Frontal cortex (tissue), 4 donors: ENCODE results near the gene ZNF846. TPM values are rescaled to one million over a fixed set of nuclear protein-coding genes. Genes with fewer than 3 reads are reported as not detected.
A peak's percentile ranks its signal among the peaks of the same experiment; 100 is the strongest.
"Not testable (repeated sequence)": the region's sequence is repeated elsewhere in the genome, so short reads cannot be mapped to it uniquely, and the experiment has no call there.

Source experiments
- DNase-seq, 2 donors: peaks; one replicate each; pipeline ENCODE4 v3.0.0; 2012; ENCODE audit warnings: low spot score in 2 of 2
- FAIRE-seq: peaks from 2 replicates; lab custom pipeline; 2012; peaks lifted over from hg19 to GRCh38; lab: Jason Lieb, UNC
- total RNA-seq: library from RNA; depleted of rRNA; stranded (reverse); fragments of >200 nt; gene quantifications from one replicate; pipeline ENCODE4 v1.2.3, GENCODE V29; 2014
- donor health status: control.
- donor health status: control.
- donor health status: control.

The ZNF846 gene
- total RNA-seq: 17.1 TPM

GRCh38 chr19:9768175-9769112, at the start of gene ZNF846:
TSS of gene ZNF846 (minus strand) at chr19:9768738. CDS start at chr19:9764950, 3,788 bp downstream.
- DNase-seq (peak; percentile 83 to 92), FAIRE-seq (no peak)

DNA sequence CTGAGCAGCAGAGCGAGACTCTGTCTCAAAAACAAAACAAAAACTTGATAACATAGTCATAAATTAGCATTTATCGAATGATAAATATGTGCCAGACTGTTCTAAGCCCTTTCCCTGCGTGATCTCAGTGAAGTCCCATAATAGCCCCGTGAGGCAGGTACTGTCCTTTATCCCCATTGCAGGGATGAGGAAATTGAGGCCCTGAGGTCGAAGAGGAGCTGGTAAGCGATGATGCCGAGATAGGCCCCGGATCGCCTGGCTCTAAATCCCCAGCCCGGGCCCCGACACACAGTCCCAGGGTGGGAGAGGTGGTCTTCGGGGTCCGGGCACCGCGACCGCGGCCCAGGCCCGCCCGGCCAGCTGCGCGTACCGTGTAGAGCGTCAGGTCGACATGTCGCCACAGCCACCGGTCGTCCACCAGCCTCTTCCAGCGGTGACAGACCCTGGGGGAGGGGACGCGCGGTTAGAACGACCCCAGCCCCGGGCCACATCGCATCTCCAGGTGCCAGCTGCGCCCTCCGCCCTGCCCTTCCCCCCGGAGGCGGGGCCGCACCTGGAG, 49.7 kb upstream of the ZNF846 start:
- FAIRE-seq: no peak

DNA sequence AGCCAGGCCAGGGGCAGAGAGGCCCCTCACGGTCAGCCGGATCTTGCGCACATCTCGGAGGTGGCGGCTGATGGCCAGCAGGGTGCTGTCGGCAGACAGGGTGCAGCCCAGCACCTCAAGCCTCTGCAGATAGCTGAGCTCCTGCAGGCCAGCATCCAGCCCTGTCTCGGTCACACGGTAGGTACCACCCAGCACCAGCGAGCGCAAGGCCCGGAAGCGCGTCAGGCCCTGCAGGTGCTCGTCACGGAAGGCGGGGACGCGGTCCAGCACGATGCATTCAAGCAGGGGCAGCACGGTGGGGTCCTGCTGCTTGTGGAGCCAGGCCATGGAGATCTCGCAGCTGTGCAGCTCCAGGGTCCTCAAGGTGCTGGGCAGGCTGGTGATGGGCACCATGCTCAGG, 42.6 kb upstream of the ZNF846 start:
- FAIRE-seq: no peak

More for the DNA sequence above, 49.7 kb upstream of the ZNF846 start:
- DNase-seq: no peak

DNA sequence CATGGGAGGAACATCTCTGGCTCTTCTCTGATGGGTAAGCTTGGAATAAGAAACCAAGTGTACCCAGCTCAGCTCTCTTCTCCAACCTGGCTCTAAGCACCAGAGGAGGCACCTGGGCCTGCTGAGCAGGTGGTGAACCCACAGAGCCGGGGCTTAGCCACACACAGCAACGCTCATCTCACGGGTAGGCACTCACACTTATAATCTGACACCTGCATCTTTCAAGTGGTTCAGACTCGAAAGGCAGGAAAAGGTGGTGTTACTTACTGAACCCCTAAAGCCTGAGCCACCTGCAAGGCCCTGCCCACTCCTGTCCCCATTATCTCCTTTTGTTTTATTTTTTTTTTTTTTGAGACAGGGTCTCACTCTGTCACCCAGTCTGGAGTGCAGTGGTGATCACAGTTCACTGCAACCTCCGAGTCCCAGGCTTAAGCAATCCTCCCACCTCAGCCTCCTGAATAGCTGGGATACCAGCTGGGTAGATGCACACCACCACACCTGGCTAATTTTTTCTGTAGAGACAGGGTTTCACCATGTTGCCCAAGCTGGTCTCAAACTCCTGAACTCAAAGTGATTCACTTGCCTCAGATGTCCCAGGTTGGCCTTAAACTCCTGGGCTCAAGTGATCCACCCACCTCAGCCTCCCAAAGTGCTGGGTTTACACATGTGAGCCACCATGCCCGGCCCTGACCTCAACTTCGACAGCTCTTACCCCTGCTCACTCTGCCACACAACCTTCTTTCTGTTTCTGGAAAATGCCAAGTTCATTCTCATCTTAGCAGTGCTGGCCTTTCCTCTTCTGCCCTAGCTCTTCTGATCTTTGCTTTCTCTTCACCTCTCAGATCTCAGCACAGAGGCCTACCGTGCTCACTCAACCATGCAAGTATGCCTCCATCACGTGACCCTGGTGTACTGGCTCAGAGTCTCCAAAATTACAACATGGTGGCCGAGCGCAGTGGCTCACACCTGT, 40.6 kb upstream of the ZNF846 start:
- FAIRE-seq (no peak), DNase-seq (peak in 1 of 2 donors; percentile 2)

More for the DNA sequence above, 42.6 kb upstream of the ZNF846 start:
- DNase-seq: no peak

GRCh38 chr19:9806803-9807202, 38.3 kb upstream of the ZNF846 start:
- no peak for FAIRE-seq
- no peak for DNase-seq

DNA sequence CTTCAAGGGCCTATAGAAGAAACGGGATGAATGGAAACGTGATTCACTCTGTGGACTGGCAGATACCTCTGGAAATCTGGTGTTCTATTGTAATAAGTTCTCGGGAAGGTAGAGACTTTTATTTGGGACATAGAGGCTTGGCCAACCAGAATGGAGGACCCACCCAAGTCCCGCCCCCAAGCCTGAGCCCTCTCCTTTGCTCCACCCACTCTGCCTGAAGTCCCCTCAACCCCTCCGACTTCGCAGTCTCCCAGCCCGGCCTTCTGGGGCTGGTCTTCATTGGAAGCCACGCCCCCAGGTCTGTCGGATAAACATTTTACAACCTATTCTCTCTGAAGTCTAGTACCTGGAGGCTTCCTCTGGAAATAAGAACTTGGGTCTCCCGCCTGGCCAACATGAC, 33.4 kb upstream of the ZNF846 start:
- DNase-seq (no peak), FAIRE-seq (no peak)

- DNase-seq (no peak), FAIRE-seq (no peak)
Measured at GRCh38 chr19:9799162-9799561, 30.6 kb upstream of the ZNF846 start.

GRCh38 chr19:9797871-9798270, 29.3 kb upstream of the ZNF846 start:
- no peak for DNase-seq
- FAIRE-seq: no peak

- DNase-seq (peak; percentile 65 to 70), FAIRE-seq (peak; percentile 74)
Measured at GRCh38 chr19:9796113-9796773, 27.7 kb upstream of the ZNF846 start.

GRCh38 chr19:9793071-9793591, 24.6 kb upstream of the ZNF846 start:
- FAIRE-seq: no peak

GRCh38 chr19:9792206-9793070, 23.9 kb upstream of the ZNF846 start:
- DNase-seq: peak; percentile 82 to 87
- no peak for FAIRE-seq

More at GRCh38 chr19:9793071-9793591, 24.6 kb upstream of the ZNF846 start:
- no peak for DNase-seq

- DNase-seq (peak; percentile 83 to 88), FAIRE-seq (no peak)
Measured at GRCh38 chr19:9791552-9792205, 23.1 kb upstream of the ZNF846 start.

- FAIRE-seq, DNase-seq: not testable (repeated sequence)
Measured at GRCh38 chr19:9791073-9791367, 22.5 kb upstream of the ZNF846 start.

GRCh38 chr19:9789579-9789978, 21.0 kb upstream of the ZNF846 start:
- FAIRE-seq: not testable (repeated sequence)

DNA sequence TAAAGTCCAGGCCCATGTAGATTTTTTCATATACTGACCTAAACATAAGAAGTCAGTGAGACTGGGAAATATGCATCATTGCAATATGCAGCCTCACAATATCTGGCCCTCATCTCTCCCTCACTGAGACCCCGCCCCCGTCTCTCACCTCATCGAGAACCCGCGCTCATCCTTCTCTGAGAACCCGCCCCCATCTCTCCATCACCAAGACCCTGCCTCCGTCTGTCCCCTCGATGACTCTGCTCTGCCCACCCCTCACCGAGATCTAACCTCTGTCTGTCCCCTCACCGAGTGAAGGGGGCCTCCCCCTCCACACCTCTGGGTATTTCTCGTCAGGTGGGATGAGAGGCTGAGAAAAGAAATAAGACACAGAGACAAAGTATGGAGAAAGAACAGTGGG, 20.5 kb upstream of the ZNF846 start:
- FAIRE-seq: no peak

More at GRCh38 chr19:9789579-9789978, 21.0 kb upstream of the ZNF846 start:
- not testable (repeated sequence) for DNase-seq

DNA sequence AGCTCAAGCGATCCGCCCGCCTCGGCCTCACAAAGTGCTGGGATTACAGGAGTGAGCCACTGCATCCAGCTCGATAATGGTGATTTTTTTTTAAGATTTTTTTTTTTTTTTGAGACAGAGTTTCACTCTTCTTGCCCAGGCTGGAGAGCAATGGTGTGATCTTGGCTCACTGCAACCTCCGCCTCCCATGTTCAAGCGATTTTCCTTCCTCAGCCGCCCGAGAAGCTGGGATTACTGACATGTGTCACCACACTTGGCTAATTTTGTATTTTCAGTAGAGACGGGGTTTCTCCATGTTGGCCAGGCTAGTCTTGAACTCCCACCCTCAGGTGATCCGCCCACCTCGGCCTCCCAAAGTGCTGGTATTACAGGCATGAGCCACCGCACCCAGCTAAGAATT, 20.1 kb upstream of the ZNF846 start:
- not testable (repeated sequence) for DNase-seq, FAIRE-seq

More for the DNA sequence above, 20.5 kb upstream of the ZNF846 start:
- no peak for DNase-seq

- DNase-seq (no peak), FAIRE-seq (no peak)
Measured at GRCh38 chr19:9786819-9787218, 18.3 kb upstream of the ZNF846 start.

- DNase-seq (no peak), FAIRE-seq (no peak)
Measured at GRCh38 chr19:9786342-9786741, 17.8 kb upstream of the ZNF846 start.
